Measurements from ENCODE around the gene CEP135.

Gene CEP135

DNA sequence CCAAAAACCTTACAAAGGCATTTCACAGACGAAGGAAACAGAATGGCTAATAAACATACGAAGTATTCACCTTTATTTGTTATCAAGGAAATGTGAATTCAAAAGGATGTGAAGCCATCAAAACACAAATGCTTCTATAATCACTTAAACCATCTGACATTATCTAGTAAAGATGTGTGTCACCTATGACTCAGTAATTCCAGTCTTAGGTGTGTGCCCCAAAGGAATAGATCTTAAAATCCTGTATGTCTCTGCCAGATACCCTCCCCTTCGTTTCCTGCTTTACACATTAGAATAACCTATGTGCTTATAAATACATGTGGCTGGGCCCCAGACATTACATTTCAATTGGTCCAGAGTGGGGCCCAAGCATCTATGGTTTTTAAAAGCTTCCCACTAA, 41.8 kb upstream of the CEP135 start:
- no peak for DNase-seq

DNA sequence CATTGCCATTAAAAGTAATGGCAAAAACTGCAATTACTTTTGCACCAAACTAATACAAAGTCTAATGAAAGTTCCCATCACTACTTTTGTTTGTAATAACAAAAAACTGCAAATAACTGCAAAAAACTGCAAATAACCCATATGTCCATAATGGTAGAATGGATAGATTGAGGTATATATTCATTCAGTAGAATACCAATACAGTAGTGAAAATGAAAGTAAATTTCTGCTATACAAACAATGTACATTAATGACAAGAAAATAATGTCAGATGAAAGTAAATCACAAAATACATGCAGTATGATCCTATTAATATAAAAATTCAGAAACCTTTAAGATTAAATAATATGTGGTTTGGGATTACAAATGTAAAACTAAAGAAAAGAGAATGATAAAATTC, 41.3 kb upstream of the CEP135 start:
- H3K4me3 Mint-ChIP-seq: no peak overlapping the region
- TF ChIP-seq, protein P1, sequence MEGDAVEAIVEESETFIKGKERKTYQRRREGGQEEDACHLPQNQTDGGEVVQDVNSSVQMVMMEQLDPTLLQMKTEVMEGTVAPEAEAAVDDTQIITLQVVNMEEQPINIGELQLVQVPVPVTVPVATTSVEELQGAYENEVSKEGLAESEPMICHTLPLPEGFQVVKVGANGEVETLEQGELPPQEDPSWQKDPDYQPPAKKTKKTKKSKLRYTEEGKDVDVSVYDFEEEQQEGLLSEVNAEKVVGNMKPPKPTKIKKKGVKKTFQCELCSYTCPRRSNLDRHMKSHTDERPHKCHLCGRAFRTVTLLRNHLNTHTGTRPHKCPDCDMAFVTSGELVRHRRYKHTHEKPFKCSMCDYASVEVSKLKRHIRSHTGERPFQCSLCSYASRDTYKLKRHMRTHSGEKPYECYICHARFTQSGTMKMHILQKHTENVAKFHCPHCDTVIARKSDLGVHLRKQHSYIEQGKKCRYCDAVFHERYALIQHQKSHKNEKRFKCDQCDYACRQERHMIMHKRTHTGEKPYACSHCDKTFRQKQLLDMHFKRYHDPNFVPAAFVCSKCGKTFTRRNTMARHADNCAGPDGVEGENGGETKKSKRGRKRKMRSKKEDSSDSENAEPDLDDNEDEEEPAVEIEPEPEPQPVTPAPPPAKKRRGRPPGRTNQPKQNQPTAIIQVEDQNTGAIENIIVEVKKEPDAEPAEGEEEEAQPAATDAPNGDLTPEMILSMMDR (IDR thresholded peaks at IDR 0.05): no peak
- H3K27me3 Mint-ChIP-seq (ENCODE audit: low read depth, poor library complexity): peaks cover 4% of the 10 kb centered on the region
- no peak overlapping the region for H3K27ac Mint-ChIP-seq
- no peaks in the 10 kb centered on the region for H3K9me3 Mint-ChIP-seq
- no peaks in the 10 kb centered on the region for H3K4me1 Mint-ChIP-seq
- H3K36me3 Mint-ChIP-seq (ENCODE audit: low read depth): peaks cover 18% of the 10 kb centered on the region
- no peak for DNase-seq

More for the DNA sequence above, 41.8 kb upstream of the CEP135 start:
- Mint-ChIP-seq H3K4me3 (no peak overlapping the region), H3K27ac (no peak overlapping the region), H3K27me3 (ENCODE audit: low read depth, poor library complexity) (peaks cover 2% of the 10 kb centered on the region), H3K36me3 (ENCODE audit: low read depth) (peaks cover 22% of the 10 kb centered on the region), H3K4me1 (no peaks in the 10 kb centered on the region), H3K9me3 (no peaks in the 10 kb centered on the region)
- TF ChIP-seq, protein P1 (IDR thresholded peaks at IDR 0.05): no peak

DNA sequence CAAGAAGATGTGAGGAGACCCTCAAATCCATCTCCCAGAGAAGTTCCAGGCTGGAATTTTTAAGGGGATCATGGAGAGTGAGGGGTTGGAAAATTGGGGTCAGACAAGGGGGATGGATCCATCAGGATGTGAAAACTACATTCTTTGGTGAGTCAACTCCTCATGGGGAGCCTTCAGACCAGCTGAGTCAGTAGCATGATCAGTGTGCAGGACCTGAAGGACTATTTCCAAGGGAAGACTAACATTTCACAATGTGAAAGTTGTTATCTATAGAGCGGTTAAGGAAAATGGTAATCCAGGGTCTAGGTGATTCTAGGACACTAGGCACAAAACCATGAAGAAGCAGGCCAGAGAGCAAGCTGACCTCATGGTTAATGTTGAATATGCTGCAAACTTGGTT, 38.6 kb upstream of the CEP135 start:
- Mint-ChIP-seq H3K4me3 (no peak overlapping the region), H3K36me3 (ENCODE audit: low read depth) (peaks cover 9% of the 10 kb centered on the region), H3K27me3 (ENCODE audit: low read depth, poor library complexity) (peaks cover 4% of the 10 kb centered on the region), H3K27ac (no peak overlapping the region), H3K4me1 (no peaks in the 10 kb centered on the region), H3K9me3 (peaks cover 4% of the 10 kb centered on the region)
- no peak for DNase-seq
- TF ChIP-seq, protein P1 (IDR thresholded peaks at IDR 0.05): no peak

DNA sequence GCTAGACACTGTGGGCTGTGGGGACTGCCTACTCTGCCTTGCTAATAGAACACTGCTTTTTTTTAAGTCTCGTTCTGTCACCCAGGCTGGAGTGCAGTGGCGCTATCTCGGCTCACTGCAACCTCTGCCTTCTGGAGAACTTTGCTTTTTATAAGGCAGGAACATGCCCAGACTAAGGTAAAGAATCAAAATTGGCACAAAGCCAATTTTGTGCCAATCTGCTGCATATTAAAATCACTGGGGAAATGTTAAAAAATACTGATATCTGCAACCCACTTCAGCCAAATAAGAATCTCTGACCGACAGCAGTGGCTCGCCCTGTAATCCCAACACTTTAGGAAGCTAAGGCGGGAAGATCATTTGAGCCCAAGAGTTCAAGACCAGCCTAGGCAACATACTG, 36.5 kb upstream of the CEP135 start:
- H3K27me3 Mint-ChIP-seq (ENCODE audit: low read depth, poor library complexity): peaks cover 9% of the 10 kb centered on the region
- no peak overlapping the region for H3K4me3 Mint-ChIP-seq
- TF ChIP-seq, protein P1 (IDR thresholded peaks at IDR 0.05): no peak
- no peak for DNase-seq
- H3K27ac Mint-ChIP-seq: no peak overlapping the region
- H3K9me3 Mint-ChIP-seq: peaks cover 4% of the 10 kb centered on the region
- H3K4me1 Mint-ChIP-seq: no peaks in the 10 kb centered on the region
- peaks cover 4% of the 10 kb centered on the region for H3K36me3 Mint-ChIP-seq (ENCODE audit: low read depth)

DNA sequence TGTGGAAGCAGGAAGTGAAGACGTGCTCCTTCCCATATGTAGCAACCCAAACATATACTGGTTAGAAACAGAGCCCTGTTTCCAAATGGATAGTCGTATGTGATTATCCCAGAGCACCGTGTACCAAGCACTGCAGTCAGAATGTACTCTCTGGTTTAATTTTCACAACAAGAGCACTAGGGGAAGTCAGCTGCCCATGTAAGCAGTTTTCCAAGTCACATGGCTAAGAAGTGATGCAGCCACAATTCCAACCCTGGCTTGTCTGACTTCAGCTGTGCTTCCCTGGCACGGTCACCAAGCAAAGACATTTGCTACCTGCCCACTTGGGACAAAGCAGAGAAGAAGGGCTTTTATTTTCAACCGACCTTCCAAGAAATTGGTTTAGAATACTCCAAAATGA, 28.2 kb upstream of the CEP135 start:
- peaks cover 4% of the 10 kb centered on the region for H3K9me3 Mint-ChIP-seq
- TF ChIP-seq, protein P1 (IDR thresholded peaks at IDR 0.05): no peak
- H3K4me1 Mint-ChIP-seq: no peaks in the 10 kb centered on the region
- no peak overlapping the region for H3K27ac Mint-ChIP-seq
- H3K36me3 Mint-ChIP-seq (ENCODE audit: low read depth): no peaks in the 10 kb centered on the region
- H3K27me3 Mint-ChIP-seq (ENCODE audit: low read depth, poor library complexity): peaks cover 12% of the 10 kb centered on the region
- no peak for DNase-seq
- no peak overlapping the region for H3K4me3 Mint-ChIP-seq

DNA sequence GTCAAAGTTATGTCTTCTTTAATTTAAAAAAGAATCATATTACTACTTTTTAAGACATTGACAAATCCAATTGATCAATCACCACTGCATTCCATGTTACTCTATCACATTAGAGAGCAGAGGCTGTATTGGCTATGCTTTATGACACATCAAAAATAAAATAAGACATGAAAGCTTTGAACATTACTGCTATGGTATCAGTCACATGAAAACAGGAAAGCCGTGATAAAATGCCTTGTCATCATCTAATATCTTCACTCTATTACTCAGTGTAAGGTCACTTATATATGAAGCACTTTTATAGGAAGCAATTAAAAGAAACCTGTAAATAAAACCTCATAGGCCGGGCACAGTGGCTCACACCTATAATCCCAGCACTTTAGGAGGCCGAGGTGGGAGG, 27.7 kb upstream of the CEP135 start:
- H3K36me3 Mint-ChIP-seq (ENCODE audit: low read depth): no peaks in the 10 kb centered on the region
- H3K4me3 Mint-ChIP-seq: no peak overlapping the region
- H3K4me1 Mint-ChIP-seq: peaks cover 1% of the 10 kb centered on the region
- no peak overlapping the region for H3K27ac Mint-ChIP-seq
- TF ChIP-seq, protein P1 (IDR thresholded peaks at IDR 0.05): no peak
- H3K27me3 Mint-ChIP-seq (ENCODE audit: low read depth, poor library complexity): peaks cover 12% of the 10 kb centered on the region
- H3K9me3 Mint-ChIP-seq: peaks cover 4% of the 10 kb centered on the region
- no peak for DNase-seq

Measured in nephron progenitor cell (in vitro differentiated cells).